Hepatocyte (in vitro differentiated cells): ENCODE measurements around the gene EOGT.

Experiments
- EZH2 ChIP-seq: fragments of 200-600 bp; sonication (generic); IDR thresholded peaks from 2 replicates; pipeline ENCODE4 v1.6.1; 2016; ENCODE audit warnings: antibody characterized with exemption, mild to moderate bottlenecking, borderline replicate concordance
- EZH2phosphoT487 ChIP-seq: fragments of 200-600 bp; sonication (generic); IDR thresholded peaks from one replicate; pipeline ENCODE4 v1.6.1; 2018; ENCODE audit warnings: antibody characterized with exemption, mild to moderate bottlenecking, low read depth, moderate library complexity; ENCODE audit not compliant: unreplicated experiment, severe bottlenecking
- TF ChIP-seq, protein P1 (sequence below): fragments of 200-600 bp; sonication (generic); IDR thresholded peaks from 2 replicates; pipeline ENCODE4 v1.5.1; 2016; ENCODE audit warnings: antibody characterized with exemption, mild to moderate bottlenecking; ENCODE audit not compliant: poor library complexity

DNA sequence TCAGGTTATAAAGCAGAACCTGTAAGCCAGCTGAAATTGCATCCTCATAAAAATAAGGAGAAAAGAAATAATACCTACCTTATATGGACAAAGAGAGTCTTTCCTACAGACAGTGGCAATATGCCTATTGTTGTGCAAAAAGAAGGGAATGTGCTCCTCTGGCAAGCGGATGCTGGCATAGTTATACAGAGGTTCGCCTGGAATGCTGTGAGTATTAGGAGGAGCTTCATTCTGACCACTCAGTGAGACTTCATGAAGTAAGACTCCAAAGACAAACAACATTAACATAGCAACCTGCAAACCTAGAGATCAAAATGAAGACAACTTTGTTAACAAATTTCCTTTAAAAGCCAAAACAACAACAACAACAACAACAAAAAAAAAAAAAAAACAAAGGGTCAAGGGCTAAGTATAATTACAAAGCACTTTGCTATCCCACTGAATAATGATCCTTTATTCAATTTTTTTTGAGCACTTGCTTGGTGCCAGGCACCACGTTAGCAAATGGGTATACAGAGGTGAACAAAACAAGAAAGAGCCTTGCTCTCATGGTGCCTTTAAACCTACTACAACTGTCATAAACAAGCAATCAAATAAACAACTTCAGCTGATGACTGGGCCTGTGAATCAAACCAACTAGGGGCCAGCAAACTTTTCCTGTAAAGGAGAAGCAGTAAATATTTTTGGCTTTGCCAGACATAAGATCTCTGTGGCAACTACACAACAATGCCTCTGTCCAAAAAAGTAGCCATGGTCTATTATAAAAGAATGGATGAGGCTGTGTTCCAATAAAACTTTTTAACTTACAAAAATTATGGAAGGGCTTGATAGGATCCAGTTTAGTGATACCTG, 3.7 kb downstream of the EOGT start:
- TF ChIP-seq, protein P1, sequence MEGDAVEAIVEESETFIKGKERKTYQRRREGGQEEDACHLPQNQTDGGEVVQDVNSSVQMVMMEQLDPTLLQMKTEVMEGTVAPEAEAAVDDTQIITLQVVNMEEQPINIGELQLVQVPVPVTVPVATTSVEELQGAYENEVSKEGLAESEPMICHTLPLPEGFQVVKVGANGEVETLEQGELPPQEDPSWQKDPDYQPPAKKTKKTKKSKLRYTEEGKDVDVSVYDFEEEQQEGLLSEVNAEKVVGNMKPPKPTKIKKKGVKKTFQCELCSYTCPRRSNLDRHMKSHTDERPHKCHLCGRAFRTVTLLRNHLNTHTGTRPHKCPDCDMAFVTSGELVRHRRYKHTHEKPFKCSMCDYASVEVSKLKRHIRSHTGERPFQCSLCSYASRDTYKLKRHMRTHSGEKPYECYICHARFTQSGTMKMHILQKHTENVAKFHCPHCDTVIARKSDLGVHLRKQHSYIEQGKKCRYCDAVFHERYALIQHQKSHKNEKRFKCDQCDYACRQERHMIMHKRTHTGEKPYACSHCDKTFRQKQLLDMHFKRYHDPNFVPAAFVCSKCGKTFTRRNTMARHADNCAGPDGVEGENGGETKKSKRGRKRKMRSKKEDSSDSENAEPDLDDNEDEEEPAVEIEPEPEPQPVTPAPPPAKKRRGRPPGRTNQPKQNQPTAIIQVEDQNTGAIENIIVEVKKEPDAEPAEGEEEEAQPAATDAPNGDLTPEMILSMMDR: no peak
- TF ChIP-seq EZH2 (no peak), EZH2phosphoT487 (no peak)
